H1 (cell line): ENCODE results near the gene RTL9. TPM values are rescaled to one million over a fixed set of nuclear protein-coding genes. Genes with fewer than 3 reads are reported as not detected.

ENCODE experiments used
- BCL11A ChIP-seq, 2 experiments: IDR thresholded peaks; one replicate each; pipeline ENCODE4 v1.6.1; 2011; ENCODE audit warnings: low read depth in 2 of 2, low read length in 2 of 2, mild to moderate bottlenecking in 2 of 2
- SIN3A ChIP-seq, 2 experiments: IDR thresholded peaks in 1 of 2; conservative IDR thresholded peaks in 1 of 2; 2 replicates each; pipeline ENCODE4 v1.6.1; 2011 to 2012; ENCODE audit warnings: low read length in 2 of 2, improper control_type of control experiment in 1 of 2, low read depth in 1 of 2, mild to moderate bottlenecking in 1 of 2
- polyA plus RNA-seq, 7 experiments: library from polyadenylated mRNA; depleted of rRNA in 3 of 7; stranded (reverse) in 5 of 7; unstranded in 2 of 7; fragments of >200 nt in 5 of 7; fragments of 200-250 nt in 2 of 7; gene quantifications; 1 replicate in 5 of 7; 2 replicates in 1 of 7; 4 replicates in 1 of 7; pipeline versions ENCODE4 v1.2.1 to v1.2.3, GENCODE V29; 2011 to 2013; ENCODE audit warnings: missing spikeins in 2 of 7, mixed read lengths in 2 of 7
- total RNA-seq: library from RNA; stranded (reverse); fragmentation: NEBNext Ultra II Directional; extraction: Animal tissue kit (Norgen Biotek cat#: 25700); gene quantifications from 2 replicates; pipeline ENCODE4 v1.2.1, GENCODE V29; 2021
- TF ChIP-seq, protein P1 (sequence below): IDR thresholded peaks from 2 replicates; pipeline ENCODE4 v1.6.1; 2011; ENCODE audit warnings: low read length, improper control_type of control experiment

RTL9 gene
- total and polyA plus RNA-seq, 2 of the 8 experiments (the other 6 are each of a cell fraction or from before 2014, with no cell fraction given) = 0.09 to 0.20 TPM

DNA sequence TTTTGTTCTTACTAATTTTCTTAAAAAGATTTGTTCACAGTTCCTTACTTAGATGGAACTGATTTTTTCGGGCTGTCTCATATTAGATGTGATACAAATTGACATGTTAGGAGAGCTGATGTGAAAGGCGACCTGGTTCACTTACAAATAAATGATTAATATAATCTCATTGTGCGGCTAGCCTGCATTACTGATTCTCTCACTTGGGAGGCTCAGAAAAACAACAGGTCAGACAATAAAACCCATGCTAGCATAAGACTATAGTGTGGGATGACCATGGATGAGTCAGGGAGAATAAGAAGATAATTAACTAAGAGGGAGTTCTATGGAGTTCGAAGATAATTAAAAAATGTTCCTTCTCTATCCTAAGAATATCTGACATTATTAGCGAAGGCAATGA, 40.8 kb downstream of the RTL9 start (continued):
- TF ChIP-seq SIN3A (conservative IDR thresholded peaks at IDR 0.05 in 1 of 2, IDR thresholded peaks at IDR 0.05 in 1 of 2; ENCODE audit: low read depth in 1 of 2, low read length in 2 of 2) (no peak), BCL11A (IDR thresholded peaks at IDR 0.05; ENCODE audit: low read depth in 2 of 2, low read length in 2 of 2) (no peak)
- TF ChIP-seq, protein P1, sequence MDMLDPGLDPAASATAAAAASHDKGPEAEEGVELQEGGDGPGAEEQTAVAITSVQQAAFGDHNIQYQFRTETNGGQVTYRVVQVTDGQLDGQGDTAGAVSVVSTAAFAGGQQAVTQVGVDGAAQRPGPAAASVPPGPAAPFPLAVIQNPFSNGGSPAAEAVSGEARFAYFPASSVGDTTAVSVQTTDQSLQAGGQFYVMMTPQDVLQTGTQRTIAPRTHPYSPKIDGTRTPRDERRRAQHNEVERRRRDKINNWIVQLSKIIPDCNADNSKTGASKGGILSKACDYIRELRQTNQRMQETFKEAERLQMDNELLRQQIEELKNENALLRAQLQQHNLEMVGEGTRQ = no peak
